Testis (tissue), 3 donors: ENCODE data around the gene STX1A. TPM values are rescaled to one million over a fixed set of nuclear protein-coding genes. Genes with fewer than 3 reads are reported as not detected.
A peak's percentile ranks its signal among the peaks of the same experiment; 100 is the strongest.

ENCODE experiments used
- DNase-seq: peaks from one replicate; pipeline ENCODE4 v3.0.0-alpha.2; 2019
- H3K27ac ChIP-seq, 2 donors: fragments of 200-600 bp; sonication (generic); one replicate each; pipeline ENCODE4 v1.5.1; 2019
- H3K27me3 ChIP-seq: fragments of 200-600 bp; sonication (generic); one replicate; pipeline ENCODE4 v1.5.1; 2019
- H3K36me3 ChIP-seq: fragments of 200-600 bp; sonication (generic); one replicate; pipeline ENCODE4 v1.5.1; 2017; ENCODE audit warnings: low read depth; ENCODE audit errors: missing control alignments
- H3K4me1 ChIP-seq: fragments of 200-600 bp; sonication (generic); one replicate; pipeline ENCODE4 v1.5.1; 2019
- H3K4me3 ChIP-seq, 2 donors: fragments of 200-600 bp; sonication (generic); one replicate each; pipeline ENCODE4 v1.5.1; 2017 to 2019
- H3K9me3 ChIP-seq: fragments of 200-600 bp; sonication (generic); one replicate; pipeline ENCODE4 v1.5.1; 2017
- CTCF ChIP-seq, 3 experiments: fragments of 450-650 bp in 2 of 3; fragments of 200-600 bp in 1 of 3; sonication (generic) in 1 of 3; IDR thresholded peaks; one replicate each; pipeline ENCODE4 v1.5.1; 2016 to 2019; ENCODE audit warnings: antibody characterized with exemption in 3 of 3, mild to moderate bottlenecking in 2 of 3, moderate library complexity in 1 of 3
- POLR2A ChIP-seq: fragments of 450-650 bp; IDR thresholded peaks from one replicate; pipeline ENCODE4 v1.6.1; 2017; ENCODE audit warnings: antibody characterized with exemption, mild to moderate bottlenecking, moderate library complexity
- WGBS, 2 donors: methylation state at CpG; one replicate each; pipeline ENCODE4 v1.1.5; 2018; 5-methylcytosine and 5-hydroxymethylcytosine counted together
- intact Hi-C: fragments of 100-400 bp; cut with DNase I; formaldehyde crosslinking; loops from one replicate; pipeline ENCODE4 v1.15.1; 2023; ENCODE audit warnings: low total_unique reads
- polyA plus RNA-seq: library from polyadenylated mRNA; stranded (reverse); fragments of 350-450 nt; fragmentation: Illumina TruSeq; extraction: RNeasy Lipid Tissue Mini Kit (QIAGEN cat#74804); gene quantifications from one replicate; pipeline ENCODE4 v1.2.3, GENCODE V29; 2014; ENCODE audit warnings: low read depth, low replicate concordance; ENCODE audit not compliant: insufficient read depth
- total RNA-seq, 2 donors: library from RNA; depleted of rRNA; stranded (reverse); fragments of >200 nt; gene quantifications; one replicate each; pipeline ENCODE4 v1.2.3, GENCODE V29; 2016

The STX1A gene
- total and polyA plus RNA-seq, 3 donors from 2014 or later: 13.2 to 28.2 (median 24.7) TPM

GRCh38 chr7:73739387-73739767 lies 19.9 kb upstream of the STX1A start:
- Histone ChIP-seq H3K4me3 (peak overlapping the region; percentile 77), H3K9me3 (no peaks in the 10 kb centered on the region), H3K36me3 (no peaks in the 10 kb centered on the region), H3K27ac (peak overlapping the region; percentile 85 to 89), H3K27me3 (no peaks in the 10 kb centered on the region), H3K4me1 (peaks cover 10% of the 10 kb centered on the region)
- no peak for DNase-seq
- WGBS, 2 donors: 20 to 36% methylated on average over 13 of the region's 13 CpGs
- intact Hi-C loops: no loop called here
- no peak for TF ChIP-seq POLR2A
- no peak for TF ChIP-seq CTCF (IDR thresholded peaks at IDR 0.05)

GRCh38 chr7:73738612-73739386 lies 19.3 kb upstream of the STX1A start, which contains the start of gene ABHD11:
Gene ABHD11, minus strand, starts transcription at chr7:73738802. Its CDS starts 32 bp downstream, at chr7:73738770.
- H3K27me3 ChIP-seq: no peaks in the 10 kb centered on the region
- no peaks in the 10 kb centered on the region for H3K36me3 ChIP-seq
- H3K4me1 ChIP-seq: peaks cover 10% of the 10 kb centered on the region
- TF ChIP-seq POLR2A (peak; percentile 73), CTCF (IDR thresholded peaks at IDR 0.05) (no peak)
- peak; percentile 99 for DNase-seq
- intact Hi-C loops: no loop called here
- no peaks in the 10 kb centered on the region for H3K9me3 ChIP-seq
- H3K27ac ChIP-seq: peak within 1 kb of the TSS; percentile 85 to 89
- peak within 1 kb of the TSS; percentile 77 for H3K4me3 ChIP-seq
- 0 to 2% methylated on average over 43 to 59 of the region's 84 CpGs for WGBS, 2 donors

GRCh38 chr7:73738220-73738611 lies 18.7 kb upstream of the STX1A start:
- intact Hi-C loops: no loop called here
- TF ChIP-seq CTCF (IDR thresholded peaks at IDR 0.05) (no peak), POLR2A (no peak)
- no peaks in the 10 kb centered on the region for H3K9me3 ChIP-seq
- H3K36me3 ChIP-seq: no peaks in the 10 kb centered on the region
- no peaks in the 10 kb centered on the region for H3K27me3 ChIP-seq
- H3K27ac ChIP-seq: peak overlapping the region; percentile 53 to 69
- peak overlapping the region; percentile 77 for H3K4me3 ChIP-seq
- peaks cover 10% of the 10 kb centered on the region for H3K4me1 ChIP-seq
- peak; percentile 78 for DNase-seq
- 1% methylated on average over 24 of the region's 24 CpGs for WGBS, 2 donors

GRCh38 chr7:73737491-73738219 lies 18.2 kb upstream of the STX1A start:
- WGBS, 2 donors: 40 to 63% methylated on average over 11 to 13 of the region's 17 CpGs
- Histone ChIP-seq H3K4me3 (peak overlapping the region; percentile 77), H3K27ac (peak overlapping the region in 1 of 2 donors; percentile 69), H3K9me3 (no peaks in the 10 kb centered on the region), H3K36me3 (no peaks in the 10 kb centered on the region), H3K4me1 (peaks cover 10% of the 10 kb centered on the region), H3K27me3 (no peaks in the 10 kb centered on the region)
- TF ChIP-seq POLR2A (no peak), CTCF (IDR thresholded peaks at IDR 0.05) (no peak)
- no peak for DNase-seq
- intact Hi-C loops: no loop called here
